ENCODE results near the gene PROSER2.

GRCh38 chr10:11869219-11869618, 46.1 kb downstream of the PROSER2 start:
- TF ChIP-seq CTCF (IDR thresholded peaks at IDR 0.05): no peak
- TF ChIP-seq POLR2A (IDR thresholded peaks at IDR 0.05): no peak
